HG03378 (cell line): Measurements from ENCODE around the gene ASPSCR1.

Source experiments
- ATAC-seq: cut with Tn5 transposase; IDR thresholded peaks from one replicate; pipeline ENCODE4 v1.9.1; 2021; ENCODE audit warnings: mild to moderate bottlenecking, moderate library complexity; ENCODE audit not compliant: unreplicated experiment

Gene ASPSCR1

GRCh38 chr17:81977211-81977808 is at the start of gene ASPSCR1:
Gene ASPSCR1 (plus strand): TSS chr17:81977629. CDS start chr17:81977647, 18 bp downstream.
- ATAC-seq, result peak; percentile 57

- ATAC-seq, result peak; percentile 49
Measured at GRCh38 chr17:81927653-81928543, 49.5 kb upstream of the ASPSCR1 start, which contains the start of gene MAFG. Gene MAFG (minus strand): TSS chr17:81927735. CDS start chr17:81923185, 4,550 bp downstream.

- no peak for ATAC-seq
Measured at GRCh38 chr17:81928544-81929252, 48.7 kb upstream of the ASPSCR1 start.

- no peak for ATAC-seq
Measured at GRCh38 chr17:81929253-81930141, 47.9 kb upstream of the ASPSCR1 start.

GRCh38 chr17:81930142-81931125 is 47.0 kb upstream of the ASPSCR1 start:
- no peak for ATAC-seq

- no peak for ATAC-seq
Measured at GRCh38 chr17:81931189-81931556, 46.3 kb upstream of the ASPSCR1 start.

- ATAC-seq, result no peak
Measured at GRCh38 chr17:81931557-81932332, 45.7 kb upstream of the ASPSCR1 start.

- ATAC-seq, result no peak
Measured at GRCh38 chr17:81932333-81932983, 45.0 kb upstream of the ASPSCR1 start.

- ATAC-seq, result no peak
Measured at GRCh38 chr17:81933178-81933699, 44.2 kb upstream of the ASPSCR1 start.

- ATAC-seq, result no peak
Measured at GRCh38 chr17:81934098-81934757, 43.2 kb upstream of the ASPSCR1 start.

GRCh38 chr17:81934850-81935708 is 42.4 kb upstream of the ASPSCR1 start:
- ATAC-seq, result no peak

GRCh38 chr17:81935709-81936084 is 41.7 kb upstream of the ASPSCR1 start:
- ATAC-seq, result no peak

GRCh38 chr17:81939218-81939617 is 38.2 kb upstream of the ASPSCR1 start:
- ATAC-seq, result no peak

GRCh38 chr17:81939881-81940385 is 37.5 kb upstream of the ASPSCR1 start:
- ATAC-seq, result no peak

- no peak for ATAC-seq
Measured at GRCh38 chr17:81940538-81941483, 36.6 kb upstream of the ASPSCR1 start.
